HFF-Myc (cell line): ENCODE data around the gene TNFRSF21.
"Not testable (repeated sequence)": the region's sequence is repeated elsewhere in the genome, so short reads cannot be mapped to it uniquely, and the experiment has no call there.

ENCODE experiments used
- DNase-seq: peaks from one replicate; pipeline ENCODE4 v3.0.0-alpha.2; 2011; ENCODE audit warnings: low read depth; ENCODE audit errors: extremely low read depth
- H3K4me3 ChIP-seq: replicated peaks from 2 replicates; pipeline ENCODE4 v1.5.1; 2011; ENCODE audit warnings: low read depth, mild to moderate bottlenecking, control low read depth, low read length
- TF ChIP-seq, protein P1 (sequence below): IDR thresholded peaks from 2 replicates; pipeline ENCODE4 v1.5.1; 2012; ENCODE audit warnings: mild to moderate bottlenecking, low read depth, low read length, control low read depth; ENCODE audit errors: missing control alignments

Gene TNFRSF21

GRCh38 chr6:47323887-47324286 lies 14.2 kb upstream of the TNFRSF21 start:
- no peak overlapping the region for H3K4me3 ChIP-seq
- TF ChIP-seq, protein P1, sequence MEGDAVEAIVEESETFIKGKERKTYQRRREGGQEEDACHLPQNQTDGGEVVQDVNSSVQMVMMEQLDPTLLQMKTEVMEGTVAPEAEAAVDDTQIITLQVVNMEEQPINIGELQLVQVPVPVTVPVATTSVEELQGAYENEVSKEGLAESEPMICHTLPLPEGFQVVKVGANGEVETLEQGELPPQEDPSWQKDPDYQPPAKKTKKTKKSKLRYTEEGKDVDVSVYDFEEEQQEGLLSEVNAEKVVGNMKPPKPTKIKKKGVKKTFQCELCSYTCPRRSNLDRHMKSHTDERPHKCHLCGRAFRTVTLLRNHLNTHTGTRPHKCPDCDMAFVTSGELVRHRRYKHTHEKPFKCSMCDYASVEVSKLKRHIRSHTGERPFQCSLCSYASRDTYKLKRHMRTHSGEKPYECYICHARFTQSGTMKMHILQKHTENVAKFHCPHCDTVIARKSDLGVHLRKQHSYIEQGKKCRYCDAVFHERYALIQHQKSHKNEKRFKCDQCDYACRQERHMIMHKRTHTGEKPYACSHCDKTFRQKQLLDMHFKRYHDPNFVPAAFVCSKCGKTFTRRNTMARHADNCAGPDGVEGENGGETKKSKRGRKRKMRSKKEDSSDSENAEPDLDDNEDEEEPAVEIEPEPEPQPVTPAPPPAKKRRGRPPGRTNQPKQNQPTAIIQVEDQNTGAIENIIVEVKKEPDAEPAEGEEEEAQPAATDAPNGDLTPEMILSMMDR, result no peak
- DNase-seq, result no peak

DNA sequence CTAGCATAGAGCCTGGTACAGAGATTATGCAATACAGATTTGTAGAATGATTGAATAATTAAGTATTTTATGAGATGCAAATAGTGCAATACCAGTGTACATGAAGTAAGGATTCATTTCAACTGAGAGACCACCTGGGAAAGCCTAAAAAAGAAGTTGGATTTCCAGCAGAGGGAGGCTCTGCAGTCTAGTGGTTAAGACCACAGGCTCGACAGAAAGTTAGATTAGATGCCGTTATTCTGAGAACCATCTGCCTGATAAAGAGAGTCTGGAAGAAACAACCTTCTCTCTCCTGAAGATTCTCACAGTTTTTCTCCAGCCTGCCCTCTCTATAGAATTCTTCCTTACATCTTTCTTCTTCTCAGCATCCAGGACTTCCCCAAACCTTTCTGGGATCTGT lies 13.6 kb upstream of the TNFRSF21 start:
- H3K4me3 ChIP-seq, result no peak overlapping the region
- TF ChIP-seq, protein P1, result no peak
- DNase-seq, result no peak

- H3K4me3 ChIP-seq, result no peak overlapping the region
- TF ChIP-seq, protein P1, result no peak
- DNase-seq, result no peak
Measured at GRCh38 chr6:47321577-47321976, 11.9 kb upstream of the TNFRSF21 start.

GRCh38 chr6:47319867-47320266 lies 10.2 kb upstream of the TNFRSF21 start:
- DNase-seq, result no peak
- TF ChIP-seq, protein P1, result no peak
- H3K4me3 ChIP-seq, result no peak overlapping the region

GRCh38 chr6:47319382-47319781 lies 9.7 kb upstream of the TNFRSF21 start:
- no peak for DNase-seq
- TF ChIP-seq, protein P1, result no peak
- H3K4me3 ChIP-seq, result no peak overlapping the region

DNA sequence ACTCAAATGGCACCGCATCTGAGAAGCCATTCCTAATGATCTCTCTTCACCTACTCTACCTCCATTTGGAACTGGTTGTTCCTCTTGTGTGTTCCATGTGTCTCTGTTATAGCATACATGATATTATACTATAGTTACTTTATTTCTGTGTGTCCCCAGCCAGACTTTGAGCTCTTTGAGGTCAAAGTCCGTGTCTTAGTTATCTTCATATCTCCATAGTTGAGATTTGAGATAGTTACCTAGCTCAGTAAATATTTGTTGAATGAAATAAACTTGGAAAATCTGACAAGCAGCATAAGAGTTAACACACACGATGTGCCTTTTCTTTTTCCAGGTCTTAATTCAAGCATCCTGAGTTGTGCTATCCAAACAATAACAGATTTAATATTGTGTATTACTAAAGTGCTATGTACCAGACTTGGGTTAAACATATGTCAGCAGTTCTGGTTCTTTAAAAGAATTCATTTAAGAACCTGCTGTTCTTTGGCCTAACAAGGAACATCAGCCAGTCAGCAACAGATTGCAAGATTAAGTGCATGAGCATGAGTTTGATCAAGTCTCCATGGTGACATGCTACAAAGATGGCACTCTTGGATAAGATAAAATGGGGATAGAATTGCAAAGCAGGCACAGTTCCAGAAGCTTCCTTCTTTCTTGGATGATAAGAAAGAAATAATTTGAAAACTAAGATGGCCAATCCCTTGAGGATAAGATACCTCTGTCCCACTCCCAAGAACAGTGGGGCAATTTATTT lies 8.7 kb upstream of the TNFRSF21 start:
- TF ChIP-seq, protein P1, result no peak
- H3K4me3 ChIP-seq, result no peak overlapping the region
- DNase-seq, result no peak

DNA sequence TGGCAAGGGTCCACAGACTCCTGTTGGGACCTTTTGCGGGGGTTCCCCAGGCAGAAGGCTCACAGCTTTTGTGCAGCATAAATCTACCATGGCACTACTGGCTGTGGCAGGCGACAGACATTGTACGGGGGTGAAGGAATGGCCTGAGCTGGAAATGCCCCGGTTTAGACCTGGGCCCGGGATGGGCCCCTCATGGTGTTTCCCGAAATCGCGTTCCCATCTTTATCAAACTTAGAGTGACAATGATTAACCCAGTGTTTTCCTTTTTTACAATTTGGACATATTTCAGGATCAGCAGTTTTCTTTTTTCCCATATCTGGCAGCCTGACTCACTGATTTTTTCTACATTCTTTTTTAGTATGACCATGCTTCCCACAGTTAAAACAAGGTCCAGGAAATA lies 5.5 kb upstream of the TNFRSF21 start:
- H3K4me3 ChIP-seq, DNase-seq: not testable (repeated sequence)
